Stimulated activated CD4-positive, alpha-beta T cell treated with anti-CD3 and anti-CD28 coated beads, Interleukin-2, amount 100 ng/mL, for 48 hours (primary cell): Measurements from ENCODE around the gene POM121C.
"Not testable (repeated sequence)": the region's sequence is repeated elsewhere in the genome, so short reads cannot be mapped to it uniquely, and the experiment has no call there.

ENCODE experiments used
- DNase-seq, 2 donors: peaks; one replicate each; pipeline ENCODE4 v3.0.0-alpha.2; 2020

Gene POM121C

DNA sequence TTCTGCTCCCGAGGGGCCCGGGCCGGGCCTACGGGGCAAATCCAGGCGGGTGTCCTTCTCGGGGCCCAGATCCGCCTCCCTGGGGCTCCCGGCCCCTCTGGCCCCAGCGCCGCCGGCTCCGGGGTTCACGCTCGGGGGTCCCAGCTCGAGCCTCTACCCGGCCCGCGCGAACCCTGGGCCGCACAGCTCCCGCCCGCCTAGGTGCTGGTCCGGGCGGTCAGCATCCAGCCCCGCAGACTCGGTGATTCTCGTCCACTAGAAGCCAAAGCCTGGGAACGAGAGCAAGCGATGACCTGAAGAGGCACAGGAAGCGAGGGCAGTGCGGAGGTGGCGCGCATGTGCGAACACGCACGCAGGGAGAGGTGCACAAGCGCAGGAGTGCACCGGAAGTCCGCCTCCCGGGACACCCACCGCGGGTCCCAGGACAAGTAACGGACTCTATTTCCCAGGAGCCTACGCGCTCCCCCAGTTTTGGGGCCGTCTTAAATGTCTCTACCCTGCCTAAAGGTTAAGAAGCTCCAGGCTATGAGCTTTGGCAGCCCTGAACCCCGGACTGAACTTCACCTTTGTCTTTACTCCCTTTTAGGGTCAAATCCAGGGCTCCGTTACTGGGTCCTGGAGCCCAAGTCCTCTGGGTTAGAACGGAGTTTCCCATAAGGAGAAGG is at the start of gene POM121C:
Gene POM121C (minus strand): TSS at position 321 of the 665 bp plus-strand sequence. CDS start 44,803 bp downstream, outside the sequence.
- DNase-seq: peak; percentile 80

- DNase-seq: no peak
Observed at GRCh38 chr7:75534727-75535307, 48.7 kb upstream of the POM121C start.

- no peak for DNase-seq
Observed at GRCh38 chr7:75533926-75534325, 47.8 kb upstream of the POM121C start.

- no peak for DNase-seq
Observed at GRCh38 chr7:75532639-75533038, 46.5 kb upstream of the POM121C start.

DNA sequence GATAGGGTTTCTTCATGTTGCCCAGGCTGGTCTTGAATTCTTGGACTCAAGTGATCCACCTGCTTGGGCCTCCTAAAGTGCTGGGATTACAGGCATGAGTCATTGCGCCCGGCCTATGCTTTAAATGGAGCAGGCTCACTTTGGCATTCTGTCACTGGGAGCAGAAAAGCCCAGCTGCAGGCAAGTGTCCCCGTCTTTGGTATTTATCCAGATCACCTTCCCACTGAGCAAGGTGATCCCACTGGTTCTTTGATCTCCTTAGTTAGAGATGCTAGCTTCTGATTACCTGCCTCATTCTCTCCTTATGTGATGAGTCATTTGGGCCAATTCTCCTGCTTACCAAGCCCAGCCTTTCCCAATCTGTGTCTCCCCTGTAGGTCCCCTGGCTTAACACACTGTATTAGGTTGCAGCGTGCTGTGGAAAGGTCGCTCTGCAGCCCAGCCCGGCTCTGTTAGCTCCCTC is 45.3 kb upstream of the POM121C start:
- DNase-seq: no peak

GRCh38 chr7:75527224-75527722 is 41.2 kb upstream of the POM121C start:
- not testable (repeated sequence) for DNase-seq

DNA sequence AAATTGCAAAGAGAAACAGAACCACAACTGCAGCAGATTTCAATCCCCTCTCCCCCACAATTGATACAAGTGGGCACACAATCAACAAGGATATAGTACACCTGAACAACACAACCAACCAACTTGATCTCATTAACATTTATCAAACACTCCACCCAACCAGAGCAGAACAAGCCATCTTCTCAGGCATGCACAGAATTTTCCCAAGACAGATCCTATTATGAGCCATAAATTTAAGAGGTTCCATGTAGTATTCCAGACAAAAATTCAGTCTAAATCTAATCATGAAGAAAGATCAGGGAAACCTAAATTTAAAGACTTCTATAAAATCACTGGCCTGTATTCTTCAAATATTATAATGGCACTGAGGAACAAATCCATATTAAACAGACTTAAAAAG is 35.6 kb upstream of the POM121C start:
- not testable (repeated sequence) for DNase-seq

DNA sequence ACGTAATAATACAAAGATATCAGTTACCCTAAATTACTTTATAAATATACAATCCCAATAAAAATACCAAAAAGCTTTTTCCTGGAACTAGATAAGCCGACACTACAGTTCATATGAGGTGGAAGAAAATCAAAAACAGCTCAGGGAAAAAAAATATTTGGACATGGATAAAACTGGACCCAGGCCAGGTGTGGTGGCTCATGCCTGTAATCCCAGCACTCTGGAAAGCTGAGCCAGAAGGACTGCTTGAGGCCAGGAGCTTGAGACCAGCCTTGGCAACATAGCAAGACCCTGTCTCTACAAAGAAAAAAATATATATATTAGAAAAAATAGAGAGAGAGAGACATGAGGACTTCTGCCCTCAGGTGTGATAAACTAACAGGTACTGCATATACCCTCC is 32.7 kb upstream of the POM121C start:
- not testable (repeated sequence) for DNase-seq

DNA sequence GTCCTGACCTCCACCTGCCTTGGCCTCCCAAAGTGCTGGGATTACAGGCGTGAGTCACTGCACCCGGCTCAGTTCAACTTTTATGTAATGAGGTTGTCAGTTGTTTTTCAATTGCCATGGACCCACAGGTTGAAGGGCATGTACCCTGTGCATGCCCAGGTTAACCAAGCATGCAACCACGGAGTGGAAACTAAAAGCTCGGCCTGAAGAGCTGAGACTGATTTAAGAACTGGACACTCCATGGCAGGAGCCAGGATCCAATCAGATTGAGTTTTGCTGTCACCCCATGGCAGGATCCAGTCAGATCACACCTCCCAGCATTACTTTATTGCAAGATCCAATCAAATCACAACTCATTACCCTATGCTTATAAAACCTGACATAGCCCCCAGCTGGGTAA is 22.9 kb upstream of the POM121C start:
- not testable (repeated sequence) for DNase-seq

GRCh38 chr7:75492020-75492419 is 5.9 kb upstream of the POM121C start, which contains the start of gene SPDYE5:
TSS of gene SPDYE5 (plus strand) at chr7:75492320. CDS start at chr7:75494048, 1,728 bp downstream.
- not testable (repeated sequence) for DNase-seq

DNA sequence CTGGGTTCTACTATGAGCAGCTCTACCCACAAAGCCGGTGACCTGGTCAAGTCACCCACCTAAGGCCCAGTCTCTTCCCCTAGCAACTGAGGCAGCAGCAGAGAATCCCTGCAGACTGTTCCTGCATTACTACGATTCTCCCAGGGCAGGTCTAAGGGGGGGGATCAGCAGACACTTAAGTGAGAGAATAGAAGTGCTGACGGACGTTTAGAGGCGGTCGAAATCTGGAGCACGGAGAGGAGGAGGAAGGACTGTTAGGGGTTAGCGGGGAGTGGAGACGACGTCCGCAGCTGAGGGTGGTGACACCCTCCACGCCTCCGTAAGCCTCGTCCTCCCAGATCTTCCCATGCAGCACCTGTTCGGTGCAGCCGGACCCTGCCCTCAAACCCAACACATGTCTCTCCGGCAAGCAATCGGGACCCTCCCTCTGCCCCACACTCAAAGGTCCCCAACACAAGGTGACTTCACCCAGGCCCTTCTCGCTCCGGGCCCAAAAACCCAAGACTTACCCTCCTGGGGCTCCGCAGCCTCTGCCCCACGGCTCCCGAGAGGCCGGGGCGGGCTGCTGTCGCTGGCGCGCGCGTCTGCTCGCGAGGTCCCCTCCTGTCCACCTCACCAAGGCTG is 632 bp downstream of the POM121C start:
- peak in 1 of 2 donors; percentile 3 for DNase-seq

DNA sequence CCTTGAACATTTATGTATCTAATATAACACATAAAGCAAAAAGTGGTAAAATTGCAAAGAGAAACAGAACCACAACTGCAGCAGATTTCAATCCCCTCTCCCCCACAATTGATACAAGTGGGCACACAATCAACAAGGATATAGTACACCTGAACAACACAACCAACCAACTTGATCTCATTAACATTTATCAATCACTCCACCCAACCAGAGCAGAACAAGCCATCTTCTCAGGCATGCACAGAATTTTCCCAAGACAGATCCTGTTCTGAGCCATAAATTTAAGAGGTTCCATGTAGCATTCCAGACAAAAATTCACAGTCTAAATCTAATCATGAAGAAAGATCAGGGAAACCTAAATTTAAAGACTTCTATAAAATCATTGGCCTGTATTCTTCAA is 5.8 kb downstream of the POM121C start:
- DNase-seq: not testable (repeated sequence)

DNA sequence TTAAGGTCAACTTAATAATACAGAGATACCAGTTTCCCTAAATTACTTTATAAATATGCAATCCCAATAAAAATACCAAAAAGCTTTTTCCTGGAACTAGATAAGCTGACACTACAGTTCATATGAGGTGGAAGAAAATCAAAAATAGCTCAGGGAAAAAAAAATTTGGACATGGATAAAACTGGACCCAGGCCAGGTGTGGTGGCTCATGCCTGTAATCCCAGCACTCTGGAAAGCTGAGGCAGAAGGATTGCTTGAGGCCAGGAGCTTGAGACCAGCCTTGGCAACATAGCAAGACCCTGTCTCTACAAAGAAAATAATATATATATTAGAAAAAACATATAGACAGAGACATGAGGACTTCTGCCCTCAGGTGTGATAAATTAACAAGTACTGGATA is 8.6 kb downstream of the POM121C start:
- not testable (repeated sequence) for DNase-seq

DNA sequence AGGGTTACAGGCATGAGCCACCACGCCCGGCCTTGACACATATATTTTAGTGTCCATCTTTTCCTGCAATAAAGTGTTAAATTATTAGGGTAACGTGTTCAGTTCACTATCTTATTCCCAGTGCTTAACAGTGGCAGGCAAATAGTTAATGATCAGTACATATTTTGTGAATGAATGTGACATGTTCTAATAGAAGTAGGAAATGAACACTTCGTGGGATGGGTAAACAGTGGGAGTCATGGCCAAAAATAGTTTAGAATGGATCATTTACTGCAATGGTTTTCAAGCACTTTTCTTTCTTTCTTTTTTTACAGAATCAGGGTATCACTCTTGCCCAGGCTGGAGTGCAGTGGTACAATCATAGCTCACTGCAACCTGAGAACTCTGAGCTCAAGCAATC is 15.9 kb downstream of the POM121C start:
- DNase-seq: not testable (repeated sequence)

DNA sequence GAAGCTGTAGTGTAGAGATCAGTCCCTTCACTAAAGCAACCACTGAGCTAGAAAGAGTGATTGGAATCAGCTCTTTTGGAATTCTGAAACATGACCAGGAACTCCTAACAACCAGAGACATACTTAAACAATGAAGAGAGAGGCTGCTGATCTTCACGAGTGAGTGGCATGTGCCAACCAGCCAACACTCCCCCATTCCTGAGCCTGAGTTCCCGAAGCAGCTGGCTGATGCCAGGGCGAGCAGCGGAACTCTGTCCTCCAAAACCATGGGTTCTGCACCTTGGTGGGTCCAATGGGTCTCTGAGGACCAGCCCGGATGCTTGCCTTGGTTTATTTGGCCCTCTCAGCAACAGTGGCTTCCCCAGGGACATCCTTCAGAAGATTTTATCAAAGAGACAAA is 25.6 kb downstream of the POM121C start:
- not testable (repeated sequence) for DNase-seq

- DNase-seq: not testable (repeated sequence)
Observed at GRCh38 chr7:75458034-75458433, 28.1 kb downstream of the POM121C start.

- DNase-seq: not testable (repeated sequence)
Observed at GRCh38 chr7:75456403-75456802, 29.7 kb downstream of the POM121C start.

DNA sequence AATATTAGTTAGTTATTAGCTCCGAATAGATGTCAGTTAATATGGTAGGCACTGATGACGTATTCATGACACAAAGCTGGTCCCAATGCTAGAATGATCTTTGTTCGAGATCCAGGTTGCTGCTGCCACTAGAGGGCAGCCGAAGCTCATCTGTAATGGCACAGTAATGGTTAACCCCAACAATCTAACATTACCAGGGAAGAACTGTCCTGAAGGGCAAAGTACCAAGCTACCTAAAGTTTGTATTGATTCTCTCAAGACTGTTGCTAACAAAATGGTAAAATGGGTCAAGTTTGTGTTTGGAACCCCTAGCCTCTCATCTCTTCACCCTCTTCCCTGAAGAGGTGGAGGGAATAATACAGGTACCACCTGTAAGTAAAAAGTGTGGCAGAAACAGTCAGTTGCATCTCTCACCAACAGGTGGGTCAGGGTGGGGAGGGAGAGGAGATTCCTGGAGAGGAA is 33.6 kb downstream of the POM121C start:
- DNase-seq: not testable (repeated sequence)

GRCh38 chr7:75449946-75450345 is 36.2 kb downstream of the POM121C start:
- not testable (repeated sequence) for DNase-seq

GRCh38 chr7:75442465-75443111 is 43.5 kb downstream of the POM121C start:
- DNase-seq: peak in 1 of 2 donors; percentile 4

GRCh38 chr7:75442101-75442464 is 44.0 kb downstream of the POM121C start:
- DNase-seq: not testable (repeated sequence)

DNA sequence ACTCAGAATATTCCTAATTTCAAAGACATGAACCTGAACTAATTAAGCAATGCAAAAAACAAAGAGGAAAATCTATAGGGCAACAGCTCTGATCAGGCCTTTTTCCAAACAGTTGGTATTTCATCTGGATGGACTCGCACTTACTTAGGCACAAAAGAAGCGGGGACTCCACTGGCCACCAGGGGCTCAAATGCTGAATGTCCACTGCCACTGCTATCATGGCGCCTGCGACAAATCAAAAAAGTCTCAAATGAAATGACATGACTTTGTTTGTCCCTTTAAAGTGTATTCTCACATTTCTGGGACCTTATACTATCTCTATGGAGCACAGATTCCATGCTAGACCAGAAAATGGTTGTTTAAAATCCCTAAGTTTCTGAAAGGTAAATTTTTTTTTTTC is 47.1 kb downstream of the POM121C start:
- not testable (repeated sequence) for DNase-seq

DNA sequence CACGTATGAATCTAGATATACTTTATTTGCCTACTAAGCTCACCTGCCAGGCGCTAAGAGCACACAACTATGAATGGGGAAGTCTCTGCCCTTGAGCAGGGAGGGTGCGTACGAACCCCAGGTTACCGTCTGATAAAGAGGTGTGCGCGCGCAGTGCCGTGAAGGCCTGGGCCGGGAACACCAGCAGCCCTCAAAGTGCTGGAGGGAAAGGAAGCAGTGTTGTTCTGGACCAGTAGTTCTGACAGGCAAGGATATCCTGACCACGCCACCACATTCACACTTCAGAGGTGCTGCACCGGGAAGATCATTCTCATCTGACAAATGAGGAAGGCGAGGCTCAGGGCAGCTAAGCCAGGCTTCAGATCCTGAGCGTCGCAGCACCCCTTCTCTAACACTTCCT is 62.6 kb downstream of the POM121C start:
- DNase-seq: not testable (repeated sequence)
